ENCODE measurements around the gene UGT1A8. TPM values are rescaled to one million over a fixed set of nuclear protein-coding genes. Genes with fewer than 3 reads are reported as not detected.

The UGT1A8 gene
- total and polyA plus RNA-seq, 2 donors from 2014 or later, result 30.0 TPM; not detected in 1

Other genes with a start within 250 kb of the UGT1A8 start
- 51.6 TPM for gene USP40, start 50.9 kb upstream of the UGT1A8 start, total RNA-seq
- 28.5 TPM for gene USP40, start 50.9 kb upstream of the UGT1A8 start, polyA plus RNA-seq (ENCODE audit: insufficient read depth, low read depth, low replicate concordance)
- not detected for gene UGT1A10, start 18.8 kb downstream of the UGT1A8 start, total RNA-seq
- 6.6 TPM for gene UGT1A10, start 18.8 kb downstream of the UGT1A8 start, polyA plus RNA-seq (ENCODE audit: insufficient read depth, low read depth, low replicate concordance)
- gene UGT1A9, start 54.3 kb downstream of the UGT1A8 start, total RNA-seq, result 1.4 TPM
- gene UGT1A9, start 54.3 kb downstream of the UGT1A8 start, polyA plus RNA-seq (ENCODE audit: insufficient read depth, low read depth, low replicate concordance), result 414 TPM
- gene UGT1A7, start 64.3 kb downstream of the UGT1A8 start, total RNA-seq, result 0.35 TPM
- 1.3 TPM for gene UGT1A7, start 64.3 kb downstream of the UGT1A8 start, polyA plus RNA-seq (ENCODE audit: insufficient read depth, low read depth, low replicate concordance)
- 43.7 TPM for gene UGT1A6, start 75.3 kb downstream of the UGT1A8 start, total RNA-seq
- 110 TPM for gene UGT1A6, start 75.3 kb downstream of the UGT1A8 start, polyA plus RNA-seq (ENCODE audit: insufficient read depth, low read depth, low replicate concordance)
- gene UGT1A5, start 95.3 kb downstream of the UGT1A8 start, total RNA-seq, result 2.1 TPM
- gene UGT1A5, start 95.3 kb downstream of the UGT1A8 start, polyA plus RNA-seq (ENCODE audit: insufficient read depth, low read depth, low replicate concordance), result not detected
- gene UGT1A4, start 101.1 kb downstream of the UGT1A8 start, total RNA-seq, result 1.1 TPM
- 0.84 TPM for gene UGT1A4, start 101.1 kb downstream of the UGT1A8 start, polyA plus RNA-seq (ENCODE audit: insufficient read depth, low read depth, low replicate concordance)
- gene UGT1A3, start 111.4 kb downstream of the UGT1A8 start, total RNA-seq, result 0.57 TPM
- 0.47 TPM for gene UGT1A3, start 111.4 kb downstream of the UGT1A8 start, polyA plus RNA-seq (ENCODE audit: insufficient read depth, low read depth, low replicate concordance)
- 1.4 TPM for gene UGT1A1, start 142.6 kb downstream of the UGT1A8 start, total RNA-seq
- 3.6 TPM for gene UGT1A1, start 142.6 kb downstream of the UGT1A8 start, polyA plus RNA-seq (ENCODE audit: insufficient read depth, low read depth, low replicate concordance)
- not detected for gene MROH2A, start 160.7 kb downstream of the UGT1A8 start, total RNA-seq
- 1.8 TPM for gene MROH2A, start 160.7 kb downstream of the UGT1A8 start, polyA plus RNA-seq (ENCODE audit: insufficient read depth, low read depth, low replicate concordance)
- gene HJURP, start 236.9 kb downstream of the UGT1A8 start, total RNA-seq, result 0.94 TPM
- gene HJURP, start 236.9 kb downstream of the UGT1A8 start, polyA plus RNA-seq (ENCODE audit: insufficient read depth, low read depth, low replicate concordance), result not detected